ENCODE measurements around the gene CRYBG1. TPM values are rescaled to one million over a fixed set of nuclear protein-coding genes. Genes with fewer than 3 reads are reported as not detected.

The CRYBG1 gene
- total and polyA plus RNA-seq, 2 of the 13 experiments (the other 11 are each of a cell fraction or from before 2014, with no cell fraction given): 10.1 to 21.9 TPM

DNA sequence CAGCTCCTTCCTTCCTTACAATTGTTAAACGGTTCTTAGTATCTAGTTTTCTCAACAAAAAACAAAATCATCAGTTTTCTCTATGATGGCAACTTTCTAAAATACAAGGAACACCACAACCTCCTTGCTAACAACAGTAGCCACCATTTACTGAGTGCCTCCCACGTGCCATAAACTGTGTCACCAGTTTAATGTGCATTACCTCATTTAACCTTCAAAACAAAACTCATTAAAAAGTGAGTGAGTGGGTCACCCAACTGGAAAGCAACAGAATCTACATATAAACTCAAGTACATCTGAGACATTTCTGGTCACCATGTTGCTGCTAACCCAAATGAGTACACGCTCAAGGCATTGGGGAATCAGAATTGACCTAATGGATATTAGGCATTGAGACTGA is 257.8 kb downstream of the CRYBG1 start:
- FAIRE-seq (no peak), ATAC-seq (no peak), DNase-seq (ENCODE audit: low spot score) (no peak)
- Histone ChIP-seq H3K9me3 (ENCODE audit: low read length) (peaks cover 10% of the 10 kb centered on the region), H3K4me1 (ENCODE audit: insufficient read depth, low read length) (peaks cover 59% of the 10 kb centered on the region), H3K79me2 (ENCODE audit: insufficient read depth, low read length) (no peaks in the 10 kb centered on the region), H3K4me3 (replicated peaks in 1 of 3; ENCODE audit: insufficient read depth in 1 of 3, low read depth in 2 of 3, low read length in 3 of 3) (no peak overlapping the region), H3K27me3 (ENCODE audit: control insufficient read depth in 1 of 2, insufficient read depth in 2 of 2, low read length in 2 of 2) (no peaks in the 10 kb centered on the region), H3K9ac (ENCODE audit: insufficient read depth, low read depth, low read length) (no peak overlapping the region), H3K27ac (ENCODE audit: extremely low read length, insufficient read depth, low read length) (no peak overlapping the region), H3K4me2 (ENCODE audit: low read depth, low read length) (no peak overlapping the region), H4K20me1 (ENCODE audit: insufficient read depth, low read length) (no peaks in the 10 kb centered on the region), H2AFZ (ENCODE audit: low read length) (no peak overlapping the region), H3K36me3 (replicated peaks in 1 of 2; ENCODE audit: control insufficient read depth in 1 of 2, insufficient read depth in 2 of 2, low read length in 2 of 2) (no peaks in the 10 kb centered on the region)
- in situ Hi-C loops (cut with HindIII; ENCODE audit: extremely low pct_ligation_motif_present, low pct_unique_long_range_greater_than_20kb) (no loop called here), intact Hi-C loops (cut with micrococcal nuclease; ENCODE audit: unreplicated experiment) (no loop called here)
- WGBS (ENCODE audit: low lambda C conversion rate): 93% methylated on average over 3 of the region's 3 CpGs
- ChIA-PET CTCF (ENCODE audit: low intra/inter-chr PET ratio, low total read pairs) (no interaction called here), POLR2A (no interaction called here)
- TF ChIP-seq MYNN (CRISPR knock-in tag; IDR thresholded peaks at IDR 0.05; ENCODE audit: low read depth) (no peak), ZNF773 (CRISPR knock-in tag; IDR thresholded peaks at IDR 0.05; ENCODE audit: borderline replicate concordance) (no peak), ZNF7 (CRISPR knock-in tag; IDR thresholded peaks at IDR 0.05) (no peak), ZBTB1 (CRISPR knock-in tag; IDR thresholded peaks at IDR 0.05; ENCODE audit: borderline replicate concordance) (no peak), IRF2 (CRISPR knock-in tag; IDR thresholded peaks at IDR 0.05) (no peak), CBX5 (CRISPR knock-in tag; IDR thresholded peaks at IDR 0.05; ENCODE audit: borderline replicate concordance) (no peak), ZNF614 (CRISPR knock-in tag; IDR thresholded peaks at IDR 0.05; ENCODE audit: borderline replicate concordance) (no peak), CREM (IDR thresholded peaks at IDR 0.05) (no peak), CREM (CRISPR knock-in tag; IDR thresholded peaks at IDR 0.05) (no peak), CBX1 (IDR thresholded peaks at IDR 0.05; ENCODE audit: low read depth) (no peak)
- TF ChIP-seq, protein P1, sequence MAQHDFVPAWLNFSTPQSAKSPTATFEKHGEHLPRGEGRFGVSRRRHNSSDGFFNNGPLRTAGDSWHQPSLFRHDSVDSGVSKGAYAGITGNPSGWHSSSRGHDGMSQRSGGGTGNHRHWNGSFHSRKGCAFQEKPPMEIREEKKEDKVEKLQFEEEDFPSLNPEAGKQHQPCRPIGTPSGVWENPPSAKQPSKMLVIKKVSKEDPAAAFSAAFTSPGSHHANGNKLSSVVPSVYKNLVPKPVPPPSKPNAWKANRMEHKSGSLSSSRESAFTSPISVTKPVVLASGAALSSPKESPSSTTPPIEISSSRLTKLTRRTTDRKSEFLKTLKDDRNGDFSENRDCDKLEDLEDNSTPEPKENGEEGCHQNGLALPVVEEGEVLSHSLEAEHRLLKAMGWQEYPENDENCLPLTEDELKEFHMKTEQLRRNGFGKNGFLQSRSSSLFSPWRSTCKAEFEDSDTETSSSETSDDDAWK (CRISPR knock-in tag; IDR thresholded peaks at IDR 0.05): no peak
- TF ChIP-seq, protein P2, sequence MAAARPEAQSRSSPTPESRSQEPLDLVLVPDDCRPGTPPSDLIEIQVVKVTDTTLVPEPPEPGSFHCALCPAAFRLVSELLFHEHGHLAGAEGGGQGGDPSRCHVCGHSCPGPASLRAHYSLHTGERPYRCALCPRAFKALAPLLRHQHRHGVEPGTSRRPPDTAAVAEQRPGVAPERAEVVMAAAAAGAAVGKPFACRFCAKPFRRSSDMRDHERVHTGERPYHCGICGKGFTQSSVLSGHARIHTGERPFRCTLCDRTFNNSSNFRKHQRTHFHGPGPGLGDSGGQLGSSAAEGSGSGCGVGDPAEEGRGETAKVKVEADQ (CRISPR knock-in tag; IDR thresholded peaks at IDR 0.05; ENCODE audit: borderline replicate concordance): no peak
- BruUV-seq (replicated peaks): no TSS peak
